NCI-H69 (cell line): ENCODE results near the gene ANTKMT.
"Not testable (repeated sequence)": the region's sequence is repeated elsewhere in the genome, so short reads cannot be mapped to it uniquely, and the experiment has no call there.

Experiments
- DNase-seq: peaks from one replicate; lab custom pipeline; 2025; lab: John Stamatoyannopoulos, UW

Gene ANTKMT

DNA sequence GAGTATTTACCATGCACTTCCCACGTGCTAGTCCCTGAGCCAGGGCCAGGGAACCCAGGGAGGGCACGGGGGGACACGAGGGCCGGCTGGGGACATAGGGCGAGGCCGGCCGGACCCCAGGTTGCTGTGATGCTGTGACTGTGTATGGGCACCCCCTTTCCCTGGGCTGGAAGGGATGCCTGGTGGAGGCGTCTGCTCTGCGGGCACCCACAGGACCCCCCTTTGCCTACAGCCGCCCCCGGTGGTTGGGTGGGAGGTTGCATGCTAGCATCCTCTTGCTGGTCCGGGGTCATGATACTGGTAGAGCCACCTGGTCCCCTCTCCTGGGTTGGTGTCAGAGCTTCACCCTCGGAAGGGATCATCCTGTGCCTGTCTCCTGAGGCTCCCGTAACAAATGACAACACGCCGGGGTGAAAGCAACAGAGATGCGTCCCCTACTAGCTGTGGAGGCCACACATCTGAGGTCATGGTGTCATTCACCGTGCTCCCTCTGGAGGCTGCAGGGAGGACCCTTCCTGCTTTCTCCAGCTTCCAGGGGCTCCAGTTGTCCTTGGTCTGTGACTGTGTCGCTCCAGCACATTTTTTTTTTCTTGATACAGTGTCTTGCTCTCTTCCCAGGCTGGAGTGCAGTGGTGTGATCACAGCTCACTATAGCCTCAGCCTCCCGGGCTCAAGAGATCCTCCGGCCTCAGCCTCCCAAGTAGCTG lies 23.0 kb downstream of the ANTKMT start:
- DNase-seq, result no peak

DNA sequence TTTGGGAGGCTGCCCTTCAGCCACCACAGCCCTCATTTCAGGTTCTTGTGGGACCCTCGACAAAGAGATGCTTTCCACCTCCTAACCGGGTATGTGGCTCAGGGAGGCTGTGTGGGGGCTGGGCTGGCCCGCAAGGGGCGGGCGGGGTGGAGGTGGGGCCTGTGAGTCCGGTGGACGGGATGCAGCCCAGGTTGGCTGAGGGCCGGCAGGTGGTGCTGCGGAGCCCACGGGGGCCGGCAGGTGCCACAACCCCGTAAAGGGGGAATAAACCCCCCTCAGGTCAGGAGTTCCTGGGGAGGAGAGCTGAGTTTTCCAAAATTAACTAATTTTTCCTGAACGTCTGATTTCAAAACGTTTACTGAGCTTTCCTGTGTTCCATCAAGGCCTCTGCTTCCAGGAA lies 24.8 kb downstream of the ANTKMT start:
- peak; percentile 64 for DNase-seq

DNA sequence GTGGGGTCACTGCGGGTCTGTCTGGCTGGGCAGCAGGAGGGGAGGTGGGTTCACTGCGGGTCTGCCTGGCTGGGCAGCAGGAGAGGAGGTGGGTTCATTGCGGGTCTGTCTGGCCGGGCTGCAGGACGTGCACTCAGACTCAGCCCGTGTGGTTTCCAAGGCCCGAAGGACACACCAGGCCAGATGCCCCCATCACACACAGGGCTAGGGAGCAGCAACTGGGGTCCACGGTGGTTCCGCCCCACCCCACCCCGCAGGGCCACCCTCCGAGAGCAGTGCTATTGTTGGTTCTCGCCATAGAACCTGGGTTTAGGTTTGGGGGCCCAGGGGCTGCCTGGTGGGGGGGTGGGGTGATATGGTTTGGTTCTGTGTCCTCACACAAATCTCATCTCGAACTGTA lies 25.7 kb downstream of the ANTKMT start:
- no peak for DNase-seq

DNA sequence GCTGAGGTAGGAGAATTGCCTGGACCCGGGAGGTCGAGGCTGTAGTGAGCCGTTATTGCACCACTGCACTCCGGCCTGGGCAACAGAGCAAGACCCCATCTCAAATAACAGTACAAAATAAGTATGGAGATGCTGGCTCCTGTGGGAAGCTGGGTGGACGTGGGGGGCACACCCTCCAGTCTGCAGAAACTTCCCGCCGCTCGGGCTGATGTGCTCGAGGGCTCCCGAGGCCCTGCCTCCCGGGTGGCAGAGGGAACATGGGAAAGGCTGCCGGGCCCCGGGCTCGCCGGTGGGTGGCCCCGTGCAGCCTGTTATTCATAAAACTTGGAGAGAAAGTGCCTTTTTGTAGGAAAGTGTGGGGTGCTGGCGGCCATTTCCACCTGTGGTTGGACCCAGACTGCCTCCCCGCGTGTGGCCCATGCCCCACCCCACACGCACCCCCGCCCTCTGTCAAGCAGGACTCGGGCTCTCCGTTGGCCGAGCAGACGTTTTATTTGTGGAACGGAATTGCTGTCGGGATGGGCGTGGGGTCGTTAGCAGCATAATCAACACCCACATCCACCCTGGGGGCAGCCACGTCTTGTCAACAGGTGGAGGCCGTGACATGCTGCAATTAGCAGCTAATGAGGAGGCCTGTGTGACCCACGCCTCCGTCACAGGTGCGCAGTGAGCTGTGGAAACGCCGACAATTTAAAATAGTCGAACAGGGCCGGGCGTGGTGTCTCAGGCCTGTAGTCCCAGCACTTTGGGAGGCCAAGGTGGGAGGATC lies 27.2 kb downstream of the ANTKMT start:
- peak; percentile 74 for DNase-seq

GRCh38 chr16:749010-749409 lies 28.1 kb downstream of the ANTKMT start:
- DNase-seq, result no peak

- no peak for DNase-seq
Observed at GRCh38 chr16:750485-750884, 29.5 kb downstream of the ANTKMT start.

- no peak for DNase-seq
Observed at GRCh38 chr16:751152-752006, 30.4 kb downstream of the ANTKMT start.

GRCh38 chr16:752007-752312 lies 31.0 kb downstream of the ANTKMT start:
- no peak for DNase-seq

DNA sequence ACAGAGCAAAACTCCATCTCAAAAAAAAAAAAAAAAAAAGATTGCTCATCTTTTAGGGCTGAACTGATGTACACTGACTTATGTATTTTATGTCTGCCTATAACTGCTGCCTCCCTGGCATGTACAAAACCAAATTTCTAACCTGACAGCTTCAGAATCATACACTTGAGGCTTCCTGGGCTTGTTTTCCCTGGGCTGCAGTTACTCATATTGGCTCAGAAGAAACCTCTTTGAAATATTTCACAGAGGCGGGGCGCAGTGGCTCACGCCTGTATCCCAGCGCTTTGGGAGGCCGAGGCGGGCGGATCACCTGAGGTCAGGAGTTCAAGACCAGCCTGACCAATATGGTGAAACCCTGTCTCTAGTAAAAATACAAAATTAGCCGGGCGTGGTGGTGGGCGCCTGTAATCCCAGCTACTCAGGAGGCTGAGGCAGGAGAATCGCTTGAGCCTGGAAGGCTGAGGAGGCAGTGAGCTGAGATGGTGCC lies 33.2 kb downstream of the ANTKMT start:
- not testable (repeated sequence) for DNase-seq

DNA sequence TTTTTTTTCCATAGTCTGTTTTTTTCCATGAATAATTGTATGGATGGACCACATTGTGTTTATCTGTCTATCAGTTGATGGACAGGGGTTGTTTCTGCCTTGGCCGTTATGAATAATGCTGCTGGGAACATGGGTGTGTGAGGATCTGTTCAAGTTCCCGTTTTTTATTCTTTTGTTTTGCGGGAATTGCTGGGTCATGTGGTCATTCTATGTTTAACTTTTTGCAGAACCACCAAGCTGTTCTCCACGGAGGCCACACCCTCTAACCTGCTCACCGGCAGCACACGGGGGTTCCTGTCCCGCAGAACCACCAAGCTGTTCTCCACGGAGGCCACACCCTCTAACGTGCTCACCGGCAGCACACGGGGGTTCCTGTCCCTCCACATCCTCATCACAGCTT lies 33.7 kb downstream of the ANTKMT start:
- no peak for DNase-seq

GRCh38 chr16:756428-756827 lies 35.5 kb downstream of the ANTKMT start:
- DNase-seq, result no peak

GRCh38 chr16:759110-759910 lies 38.4 kb downstream of the ANTKMT start:
- DNase-seq, result no peak

GRCh38 chr16:760065-760464 lies 39.1 kb downstream of the ANTKMT start:
- no peak for DNase-seq

DNA sequence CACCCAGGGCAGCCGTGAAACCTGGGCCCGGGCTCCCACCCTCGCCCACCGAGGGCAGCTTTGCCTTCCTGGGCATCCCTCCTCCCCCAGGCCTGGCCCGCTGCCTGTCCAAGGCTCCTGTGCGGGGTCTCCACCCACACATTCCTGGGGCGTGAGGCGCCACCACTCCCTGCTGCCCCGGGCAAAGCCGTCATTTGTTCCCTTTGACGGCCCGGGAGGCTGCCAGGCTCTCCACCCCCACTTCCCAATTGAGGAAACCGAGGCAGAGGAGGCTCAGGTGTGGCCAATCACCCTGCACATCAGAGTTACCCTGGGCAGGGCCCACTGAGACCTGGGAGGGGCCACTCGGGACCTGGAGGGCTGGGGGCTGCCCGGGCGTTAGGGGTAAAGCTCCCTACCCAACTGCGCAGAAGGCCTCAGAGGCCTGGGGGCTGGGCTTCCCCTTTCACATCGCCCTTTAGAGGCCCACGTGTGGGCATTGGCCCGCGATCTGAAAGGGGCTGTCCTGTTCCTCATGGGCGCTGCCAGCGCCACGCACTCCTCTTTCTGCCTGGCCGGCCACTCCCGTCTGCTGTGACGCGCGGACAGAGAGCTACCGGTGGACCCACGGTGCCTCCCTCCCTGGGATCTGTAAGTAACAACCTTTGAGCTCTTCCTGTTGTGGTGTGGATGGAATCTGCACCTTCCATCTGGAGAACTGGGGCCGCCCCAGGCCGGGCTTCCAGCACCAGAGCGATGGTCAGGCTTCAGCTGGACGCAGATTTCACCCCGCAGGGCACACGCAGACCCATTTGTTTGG lies 39.8 kb downstream of the ANTKMT start, which contains the start of gene MSLN:
Gene MSLN, plus strand, starts transcription at position 190 of the 799 bp plus-strand sequence. CDS start 1,947 bp downstream, outside the sequence.
- DNase-seq, result no peak

DNA sequence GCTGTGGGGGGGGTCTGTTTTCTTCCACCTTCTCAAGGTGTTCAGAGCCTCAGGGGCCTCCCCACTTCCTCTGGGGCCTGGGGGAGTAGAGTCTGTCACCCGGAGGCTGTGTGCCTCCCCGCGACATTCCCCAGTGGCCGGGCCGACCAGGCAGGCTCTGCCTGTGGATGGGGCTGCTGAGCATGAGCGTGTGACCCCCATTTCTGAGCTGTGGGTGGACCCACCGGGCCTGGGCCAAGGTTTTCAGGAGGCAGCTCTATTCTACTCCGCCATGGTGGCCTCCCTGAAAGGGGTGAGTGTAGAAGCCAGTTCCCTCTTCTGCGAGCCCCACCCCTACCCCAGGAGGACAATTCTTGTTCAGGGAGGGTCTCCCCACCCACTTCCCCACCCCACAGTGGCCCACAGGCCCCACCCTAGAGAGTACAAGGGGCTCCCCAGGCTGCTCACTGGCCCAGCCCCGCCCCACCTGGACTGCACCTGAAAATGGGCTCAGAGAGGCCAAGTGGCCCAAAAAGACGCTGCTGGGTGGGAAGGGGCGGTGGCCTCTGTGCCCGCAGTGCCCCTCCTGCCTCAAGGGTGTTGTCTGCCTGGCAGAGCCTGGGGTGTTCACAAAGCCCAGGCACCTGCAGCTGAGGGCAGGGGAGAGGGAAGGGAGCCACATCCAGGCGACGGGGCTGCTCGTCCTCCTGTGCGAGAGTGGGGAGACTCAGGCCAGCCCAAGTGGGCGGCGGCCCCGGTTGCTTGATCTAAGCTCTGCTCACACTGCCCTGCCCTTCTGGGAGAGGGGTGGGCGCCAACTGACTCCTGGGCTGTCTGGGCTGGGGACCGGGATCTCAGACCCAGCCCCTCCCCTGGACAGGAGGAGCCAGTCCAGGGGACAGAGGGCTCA lies 40.9 kb downstream of the ANTKMT start:
- DNase-seq, result no peak

- DNase-seq, result no peak
Observed at GRCh38 chr16:762595-763268, 41.8 kb downstream of the ANTKMT start.

DNA sequence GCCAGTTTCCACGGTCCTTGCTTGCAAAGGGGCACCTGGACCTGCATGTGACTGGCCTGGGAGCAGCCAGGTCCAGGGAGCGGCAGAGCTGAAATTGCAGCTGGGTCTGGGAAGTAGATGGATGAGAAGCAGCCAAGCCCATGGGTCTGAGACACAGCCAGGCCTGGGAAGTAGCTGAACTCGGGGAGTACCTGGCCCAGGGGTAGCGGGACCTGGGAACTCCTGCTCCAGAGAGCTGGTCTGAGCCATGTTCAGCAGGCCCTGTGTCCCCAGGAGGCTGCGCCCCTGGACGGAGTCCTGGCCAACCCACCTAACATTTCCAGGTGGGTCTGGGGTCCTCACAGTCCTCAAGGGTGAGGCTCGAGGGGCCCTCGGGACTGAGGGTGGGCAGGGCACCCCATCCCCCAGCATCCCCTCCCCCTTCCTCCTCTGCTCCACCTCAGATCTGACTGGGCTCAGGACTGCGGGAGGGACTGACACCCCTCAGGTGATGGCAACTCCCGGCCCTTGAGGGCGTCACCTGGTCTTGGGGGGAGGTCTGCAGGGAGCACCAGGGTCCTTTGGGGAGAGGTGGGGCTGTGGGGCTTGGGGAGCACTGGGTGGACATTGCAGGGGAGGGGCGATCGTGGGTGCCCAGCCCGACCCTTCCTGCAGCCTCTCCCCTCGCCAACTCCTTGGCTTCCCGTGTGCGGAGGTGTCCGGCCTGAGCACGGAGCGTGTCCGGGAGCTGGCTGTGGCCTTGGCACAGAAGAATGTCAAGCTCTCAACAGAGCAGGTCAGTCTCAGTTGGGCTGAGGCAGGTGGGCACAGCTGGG lies 42.6 kb downstream of the ANTKMT start:
- DNase-seq, result no peak

DNA sequence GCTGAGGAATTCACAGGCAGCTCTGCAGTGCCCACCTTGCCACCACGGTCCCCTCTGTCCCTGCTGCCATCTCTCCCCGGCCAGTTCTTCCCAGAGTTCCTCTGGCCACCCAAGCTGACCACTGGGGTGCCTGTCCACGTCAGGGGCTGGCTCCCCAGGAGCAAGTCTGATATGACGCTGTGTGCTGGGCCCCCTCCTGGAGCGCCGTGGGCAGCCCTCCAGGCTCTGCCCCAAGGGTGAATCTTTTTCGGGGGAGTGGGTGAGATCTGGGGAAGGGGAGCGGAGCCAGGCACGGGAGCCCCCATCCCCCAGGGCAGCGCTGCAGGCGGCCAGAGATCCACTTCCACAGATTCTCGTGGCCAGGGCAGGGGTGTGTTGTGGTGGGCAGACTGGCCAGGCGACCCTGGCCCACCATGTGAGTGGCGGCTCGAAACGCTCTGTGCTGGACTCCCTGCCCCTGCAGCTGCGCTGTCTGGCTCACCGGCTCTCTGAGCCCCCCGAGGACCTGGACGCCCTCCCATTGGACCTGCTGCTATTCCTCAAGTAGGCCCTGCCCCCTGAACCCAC lies 43.3 kb downstream of the ANTKMT start:
- no peak for DNase-seq
